HepG2 (cell line): ENCODE data around the gene PFDN1. TPM values are rescaled to one million over a fixed set of nuclear protein-coding genes. Genes with fewer than 3 reads are reported as not detected.

Source experiments
- ATAC-seq: fragments of 200-7000 bp; cut with Tn5 transposase; 3 replicates; pipeline ENCODE4 v1.9.1; 2020; ENCODE audit warnings: mild to moderate bottlenecking, moderate library complexity
- BruUV-seq: library from RNA; stranded (reverse); fragments of 400-500 nt; replicated peaks from 2 replicates; lab custom pipeline; 2021; lab: Mats Ljungman, UMichigan
- CTCF ChIA-PET: fragments of 300-600 bp; formaldehyde crosslinking; extraction: SDS; loops from one replicate; lab custom pipeline; 2021; ENCODE audit warnings: low total read pairs, inconsistent platforms, low intra/inter-chr PET ratio; lab: Yijun Ruan, JAX
- POLR2A ChIA-PET: fragments of 350-600 bp; sonication (Branson Sonifier 250); formaldehyde crosslinking; loops from one replicate; lab custom pipeline; 2020; ENCODE audit warnings: antibody characterized with exemption, inconsistent platforms; lab: Yijun Ruan, JAX
- DNase-seq: peaks from one replicate; pipeline ENCODE4 v3.0.0-alpha.2; 2015; ENCODE audit warnings: low spot score
- FAIRE-seq: peaks from 3 replicates; lab custom pipeline; 2011; peaks lifted over from hg19 to GRCh38; lab: Jason Lieb, UNC
- H2AFZ ChIP-seq: one replicate; pipeline ENCODE4 v1.6.1; 2011; ENCODE audit warnings: low read length, inconsistent platforms
- H3K27ac ChIP-seq: fragments of 300-600 bp; 3 replicates; pipeline ENCODE4 v1.8.0; 2011; ENCODE audit warnings: mixed run types, mild to moderate bottlenecking, mixed read lengths, low read length, inconsistent platforms; ENCODE audit not compliant: insufficient read depth; ENCODE audit errors: extremely low read length
- H3K27me3 ChIP-seq, 2 experiments: fragments of 200-600 bp in 1 of 2; 2 replicates in 1 of 2; 3 replicates in 1 of 2; pipeline versions ENCODE4 v1.6.0 to v1.8.0; 2011; ENCODE audit warnings: low read length in 2 of 2, mild to moderate bottlenecking in 2 of 2, moderate library complexity in 2 of 2, inconsistent platforms in 1 of 2; ENCODE audit not compliant: insufficient read depth in 2 of 2, control insufficient read depth in 1 of 2
- H3K36me3 ChIP-seq, 2 experiments: fragments of 200-600 bp in 1 of 2; replicated peaks in 1 of 2; 2 replicates in 1 of 2; 3 replicates in 1 of 2; pipeline versions ENCODE4 v1.5.1 to v1.8.0; 2011; ENCODE audit warnings: low read length in 2 of 2, inconsistent platforms in 1 of 2; ENCODE audit not compliant: insufficient read depth in 2 of 2, control insufficient read depth in 1 of 2
- H3K4me1 ChIP-seq: 2 replicates; pipeline ENCODE4 v1.5.1; 2012; ENCODE audit warnings: low read length, inconsistent platforms; ENCODE audit not compliant: insufficient read depth
- H3K4me2 ChIP-seq: 2 replicates; pipeline ENCODE4 v1.6.0; 2011; ENCODE audit warnings: low read depth, low read length, inconsistent platforms
- H3K4me3 ChIP-seq, 3 experiments: fragments of 200-600 bp in 1 of 3; sonication (generic), shearing (Covaris generic) in 1 of 3; replicated peaks in 1 of 3; 2 replicates each; pipeline ENCODE4 v1.5.1; 2011 to 2016; ENCODE audit warnings: low read length in 3 of 3, inconsistent platforms in 2 of 3, low read depth in 2 of 3, mild to moderate bottlenecking in 2 of 3, control low read depth in 1 of 3, mixed read lengths in 1 of 3; ENCODE audit not compliant: insufficient read depth in 1 of 3
- H3K79me2 ChIP-seq: one replicate; pipeline ENCODE4 v1.6.1; 2011; ENCODE audit warnings: low read length, inconsistent platforms; ENCODE audit not compliant: insufficient read depth
- H3K9ac ChIP-seq: 2 replicates; pipeline ENCODE4 v1.6.0; 2011; ENCODE audit warnings: mild to moderate bottlenecking, low read depth, low read length, inconsistent platforms; ENCODE audit not compliant: insufficient read depth
- H3K9me3 ChIP-seq: 2 replicates; pipeline ENCODE4 v1.5.1; 2012; ENCODE audit warnings: mild to moderate bottlenecking, low read length
- H4K20me1 ChIP-seq: 2 replicates; pipeline ENCODE4 v1.6.0; 2011; ENCODE audit warnings: inconsistent platforms, mild to moderate bottlenecking, low read length, moderate library complexity; ENCODE audit not compliant: insufficient read depth
- IKZF1 ChIP-seq: fragments of 450-650 bp; IDR thresholded peaks from 2 replicates; pipeline ENCODE4 v1.7.1; 2016
- KDM5A ChIP-seq: fragments of 200-600 bp; sonication (generic); IDR thresholded peaks from 2 replicates; pipeline ENCODE4 v1.7.0; 2018; ENCODE audit warnings: antibody characterized with exemption, mild to moderate bottlenecking, low read length, borderline replicate concordance
- MLLT10 ChIP-seq: sonication (generic); formaldehyde crosslinking; IDR thresholded peaks from 2 replicates; pipeline ENCODE4 v1.4.0; 2020; ENCODE audit warnings: missing genetic modification reagents
- TCF12 ChIP-seq, 2 experiments: fragments of 450-650 bp in 1 of 2; sonication (generic) in 1 of 2; formaldehyde crosslinking in 1 of 2; IDR thresholded peaks; 2 replicates each; pipeline versions ENCODE4 v1.6.1 to v1.8.0; 2017 to 2022; ENCODE audit warnings: antibody characterized with exemption in 1 of 2, mild to moderate bottlenecking in 1 of 2, missing genetic modification reagents in 1 of 2, moderate library complexity in 1 of 2
- ZKSCAN5 ChIP-seq: sonication (generic); formaldehyde crosslinking; IDR thresholded peaks from 2 replicates; pipeline ENCODE4 v1.5.1; 2020; ENCODE audit warnings: mild to moderate bottlenecking, missing genetic modification reagents
- ZNF10 ChIP-seq: sonication (generic); formaldehyde crosslinking; IDR thresholded peaks from 2 replicates; pipeline ENCODE4 v1.4.0; 2020; ENCODE audit warnings: mild to moderate bottlenecking, low read depth, missing genetic modification reagents, borderline replicate concordance
- ZNF354B ChIP-seq: sonication (generic); formaldehyde crosslinking; IDR thresholded peaks from 2 replicates; pipeline ENCODE4 v1.8.0; 2022; ENCODE audit warnings: mild to moderate bottlenecking, missing genetic modification reagents
- ZSCAN9 ChIP-seq: IDR thresholded peaks from 2 replicates; pipeline ENCODE4 v1.6.1; 2016; ENCODE audit warnings: borderline replicate concordance
- WGBS: methylation state at CpG from one replicate; pipeline ENCODE4 v1.1.6; 2017; ENCODE audit warnings: low lambda C conversion rate; 5-methylcytosine and 5-hydroxymethylcytosine counted together
- in situ Hi-C: cut with HindIII; loops from 2 replicates; pipeline ENCODE4 v1.10.0; 2017; ENCODE audit warnings: low pct_unique_long_range_greater_than_20kb; ENCODE audit not compliant: extremely low pct_ligation_motif_present
- intact Hi-C: fragments of 100-400 bp; cut with micrococcal nuclease; formaldehyde crosslinking; loops from one replicate; pipeline ENCODE4 v1.10.0; 2022; ENCODE audit not compliant: unreplicated experiment
- polyA plus RNA-seq, 8 experiments: library from polyadenylated mRNA; depleted of rRNA in 3 of 8; stranded (reverse) in 7 of 8; unstranded in 1 of 8; fragments of >200 nt; fragmentation: Illumina TruSeq in 4 of 8; extraction: Trizol in 4 of 8; gene quantifications; 2 replicates each; pipeline versions ENCODE4 v1.2.1 to v1.2.3, GENCODE V29; 2011 to 2016; ENCODE audit warnings: low read depth in 4 of 8, missing spikeins in 1 of 8, mixed read lengths in 1 of 8; ENCODE audit not compliant: insufficient read depth in 1 of 8
- total RNA-seq, 5 experiments: library from RNA; depleted of rRNA; stranded (reverse); fragments of >200 nt; fragmentation: Illumina TruSeq; extraction: Trizol; gene quantifications; 2 replicates each; pipeline ENCODE4 v1.2.3, GENCODE V29; 2016; ENCODE audit warnings: low read depth in 1 of 5
- TF ChIP-seq, protein P1 (sequence below): sonication (generic); formaldehyde crosslinking; IDR thresholded peaks from 2 replicates; pipeline ENCODE4 v1.8.0; 2022; ENCODE audit warnings: missing genetic modification reagents, mild to moderate bottlenecking, borderline replicate concordance
- TF ChIP-seq, protein P2 (sequence below): IDR thresholded peaks from 2 replicates; pipeline ENCODE4 v1.6.1; 2016; ENCODE audit warnings: missing genetic modification reagents, missing compliant biosample characterization
- TF ChIP-seq, protein P3 (sequence below): sonication (generic); formaldehyde crosslinking; IDR thresholded peaks from 2 replicates; pipeline ENCODE4 v1.4.0; 2020; ENCODE audit warnings: missing genetic modification reagents

PFDN1 gene
- total and polyA plus RNA-seq, 2 of the 13 experiments (the other 11 are each of a cell fraction or from before 2014, with no cell fraction given), result 67.2 to 70.8 TPM

DNA sequence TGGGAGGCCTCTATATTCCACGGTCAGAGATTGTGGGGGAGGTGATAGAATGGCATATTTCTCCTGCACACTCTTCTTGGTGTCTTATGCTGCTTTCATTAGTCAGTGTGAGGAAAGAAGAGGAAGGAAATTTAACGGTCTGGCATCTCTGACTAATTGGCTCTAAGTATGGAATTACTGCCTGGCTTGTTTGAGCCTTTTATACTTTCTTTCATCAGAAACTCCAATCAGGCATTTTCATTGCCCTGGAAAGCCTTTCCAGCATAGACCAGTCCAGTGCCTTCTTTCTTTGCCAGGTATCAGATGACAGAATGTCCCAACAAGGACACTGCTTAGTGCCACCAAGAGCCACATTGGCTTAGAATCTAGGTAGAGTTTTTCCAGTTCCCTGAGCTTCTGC is 97.7 kb downstream of the PFDN1 start:
- TF ChIP-seq ZNF10 (CRISPR knock-in tag) (no peak), ZNF354B (CRISPR knock-in tag) (no peak), KDM5A (no peak), ZSCAN9 (CRISPR knock-in tag) (no peak), MLLT10 (CRISPR knock-in tag) (no peak), IKZF1 (no peak), TCF12 (IDR thresholded peaks at IDR 0.05) (no peak), TCF12 (CRISPR knock-in tag; IDR thresholded peaks at IDR 0.05) (no peak), ZKSCAN5 (CRISPR knock-in tag) (no peak)
- TF ChIP-seq, protein P1, sequence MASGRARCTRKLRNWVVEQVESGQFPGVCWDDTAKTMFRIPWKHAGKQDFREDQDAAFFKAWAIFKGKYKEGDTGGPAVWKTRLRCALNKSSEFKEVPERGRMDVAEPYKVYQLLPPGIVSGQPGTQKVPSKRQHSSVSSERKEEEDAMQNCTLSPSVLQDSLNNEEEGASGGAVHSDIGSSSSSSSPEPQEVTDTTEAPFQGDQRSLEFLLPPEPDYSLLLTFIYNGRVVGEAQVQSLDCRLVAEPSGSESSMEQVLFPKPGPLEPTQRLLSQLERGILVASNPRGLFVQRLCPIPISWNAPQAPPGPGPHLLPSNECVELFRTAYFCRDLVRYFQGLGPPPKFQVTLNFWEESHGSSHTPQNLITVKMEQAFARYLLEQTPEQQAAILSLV (CRISPR knock-in tag), result no peak
- TF ChIP-seq, protein P2, sequence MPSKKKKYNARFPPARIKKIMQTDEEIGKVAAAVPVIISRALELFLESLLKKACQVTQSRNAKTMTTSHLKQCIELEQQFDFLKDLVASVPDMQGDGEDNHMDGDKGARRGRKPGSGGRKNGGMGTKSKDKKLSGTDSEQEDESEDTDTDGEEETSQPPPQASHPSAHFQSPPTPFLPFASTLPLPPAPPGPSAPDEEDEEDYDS, result no peak
- TF ChIP-seq, protein P3, sequence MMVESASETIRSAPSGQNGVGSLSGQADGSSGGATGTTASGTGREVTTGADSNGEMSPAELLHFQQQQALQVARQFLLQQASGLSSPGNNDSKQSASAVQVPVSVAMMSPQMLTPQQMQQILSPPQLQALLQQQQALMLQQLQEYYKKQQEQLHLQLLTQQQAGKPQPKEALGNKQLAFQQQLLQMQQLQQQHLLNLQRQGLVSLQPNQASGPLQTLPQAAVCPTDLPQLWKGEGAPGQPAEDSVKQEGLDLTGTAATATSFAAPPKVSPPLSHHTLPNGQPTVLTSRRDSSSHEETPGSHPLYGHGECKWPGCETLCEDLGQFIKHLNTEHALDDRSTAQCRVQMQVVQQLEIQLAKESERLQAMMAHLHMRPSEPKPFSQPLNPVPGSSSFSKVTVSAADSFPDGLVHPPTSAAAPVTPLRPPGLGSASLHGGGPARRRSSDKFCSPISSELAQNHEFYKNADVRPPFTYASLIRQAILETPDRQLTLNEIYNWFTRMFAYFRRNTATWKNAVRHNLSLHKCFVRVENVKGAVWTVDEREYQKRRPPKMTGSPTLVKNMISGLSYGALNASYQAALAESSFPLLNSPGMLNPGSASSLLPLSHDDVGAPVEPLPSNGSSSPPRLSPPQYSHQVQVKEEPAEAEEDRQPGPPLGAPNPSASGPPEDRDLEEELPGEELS (CRISPR knock-in tag), result no peak
- no peak overlapping the region for H3K4me2 ChIP-seq
- peaks cover 0 to 3% of the 10 kb centered on the region in 2 experiments; a peak in 1 of 5 replicates for H3K36me3 ChIP-seq
- no peak for FAIRE-seq
- intact Hi-C loops (no loop called here), in situ Hi-C loops (no loop called here)
- ChIA-PET CTCF (no interaction called here), POLR2A (no interaction called here)
- ATAC-seq, result no peak
- H3K27me3 ChIP-seq, result no peaks in the 10 kb centered on the region
- H2AFZ ChIP-seq, result no peak overlapping the region
- DNase-seq, result no peak
- peaks cover 27% of the 10 kb centered on the region for H3K4me1 ChIP-seq
- H3K9me3 ChIP-seq, result no peaks in the 10 kb centered on the region
- no peak overlapping the region for H3K9ac ChIP-seq
- H3K27ac ChIP-seq, result no peak overlapping the region
- H3K79me2 ChIP-seq, result peaks cover 3% of the 10 kb centered on the region
- no peaks in the 10 kb centered on the region for H4K20me1 ChIP-seq
- no peak overlapping the region for H3K4me3 ChIP-seq
- WGBS, result 92% methylated on average over 2 of the region's 2 CpGs
- BruUV-seq, result no TSS peak
